Common myeloid progenitor, CD34-positive (primary cell): Measurements from ENCODE around the gene ROR1.

Experiments
- CTCF ChIA-PET: fragments of 350-600 bp; sonication (Branson Sonifier 250); formaldehyde crosslinking; loops from one replicate; lab custom pipeline; 2021; ENCODE audit warnings: antibody characterized with exemption; lab: Charles Lee
- POLR2A ChIA-PET: fragments of 350-600 bp; sonication (Branson Sonifier 250); formaldehyde crosslinking; loops from one replicate; lab custom pipeline; 2021; ENCODE audit warnings: antibody characterized with exemption; lab: Charles Lee
- DNase-seq, 3 donors: peaks; one replicate each; pipeline versions ENCODE4 v3.0.0 to v3.0.0-alpha.2; 2013
- H3K27ac ChIP-seq, 2 experiments: 1 replicate in 1 of 2; 2 replicates in 1 of 2; pipeline ENCODE4 v1.7.0; 2013; ENCODE audit warnings: inconsistent platforms in 2 of 2, low read length in 2 of 2, mild to moderate bottlenecking in 2 of 2, low read depth in 1 of 2, moderate library complexity in 1 of 2; ENCODE audit not compliant: severe bottlenecking in 2 of 2, insufficient read depth in 1 of 2, poor library complexity in 1 of 2
- H3K27me3 ChIP-seq, 5 experiments: replicated peaks in 2 of 5; 1 replicate in 3 of 5; 2 replicates in 2 of 5; pipeline versions ENCODE4 v1.6.1 to v1.7.0; 2013; ENCODE audit warnings: low read length in 4 of 5, mild to moderate bottlenecking in 2 of 5, moderate library complexity in 2 of 5, inconsistent platforms in 1 of 5; ENCODE audit not compliant: insufficient read depth in 5 of 5, control insufficient read depth in 4 of 5
- H3K36me3 ChIP-seq, 4 experiments: 1 replicate in 2 of 4; 2 replicates in 2 of 4; pipeline versions ENCODE4 v1.6.1 to v1.7.0; 2013; ENCODE audit warnings: low read length in 3 of 4, control low read depth in 1 of 4, mild to moderate bottlenecking in 1 of 4; ENCODE audit not compliant: control insufficient read depth in 4 of 4, insufficient read depth in 4 of 4
- H3K4me1 ChIP-seq, 4 experiments: 1 replicate in 3 of 4; 2 replicates in 1 of 4; pipeline versions ENCODE4 v1.6.1 to v1.7.1; 2013; ENCODE audit warnings: low read length in 3 of 4, mild to moderate bottlenecking in 3 of 4, control low read depth in 1 of 4, inconsistent platforms in 1 of 4, moderate library complexity in 1 of 4; ENCODE audit not compliant: control insufficient read depth in 4 of 4, insufficient read depth in 4 of 4; ENCODE audit errors: control extremely low read depth in 1 of 4
- H3K4me3 ChIP-seq, 7 experiments: 1 replicate in 4 of 7; 2 replicates in 3 of 7; pipeline versions ENCODE4 v1.5.1 to v1.7.0; 2013; ENCODE audit warnings: mild to moderate bottlenecking in 7 of 7, low read length in 6 of 7, moderate library complexity in 6 of 7, inconsistent platforms in 2 of 7, low read depth in 2 of 7, control low read depth in 1 of 7; ENCODE audit not compliant: insufficient read depth in 4 of 7, control insufficient read depth in 1 of 7; ENCODE audit errors: extremely low read depth in 1 of 7
- H3K9me3 ChIP-seq, 5 experiments: 1 replicate in 4 of 5; 2 replicates in 1 of 5; pipeline versions ENCODE4 v1.6.1 to v1.7.1; 2013; ENCODE audit warnings: low read length in 4 of 5, mild to moderate bottlenecking in 2 of 5, inconsistent platforms in 1 of 5, low read depth in 1 of 5, moderate library complexity in 1 of 5; ENCODE audit not compliant: control insufficient read depth in 4 of 5, insufficient read depth in 2 of 5; ENCODE audit errors: control extremely low read depth in 1 of 5
- WGBS: methylation state at CpG from one replicate; pipeline ENCODE4 v1.1.5; 2013; ENCODE audit not compliant: insufficient coverage; 5-methylcytosine and 5-hydroxymethylcytosine counted together

ROR1 gene

DNA sequence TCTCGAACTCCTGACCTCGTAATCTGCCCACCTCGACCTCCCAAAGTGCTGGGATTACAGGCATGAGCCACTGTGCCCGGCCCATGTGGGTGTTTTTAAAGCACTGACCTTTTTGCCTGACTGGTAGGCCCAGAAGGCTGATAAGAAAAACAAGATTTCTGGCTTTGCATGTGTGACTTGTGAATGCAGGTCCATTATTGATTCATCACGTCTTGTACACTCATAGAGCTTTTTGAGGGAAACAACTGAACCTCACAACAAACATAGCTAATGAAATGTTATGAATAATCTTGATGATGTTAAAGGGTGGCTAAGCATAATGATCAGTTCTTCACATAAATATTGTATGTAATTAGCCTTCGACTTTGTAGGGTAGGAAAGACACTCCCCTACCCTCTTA lies 288.7 kb downstream of the ROR1 start:
- peaks cover 0 to 7% (median 5%) of the 10 kb centered on the region in 5 experiments for H3K9me3 ChIP-seq
- 98% methylated on average over 5 of the region's 6 CpGs for WGBS
- no peaks in the 10 kb centered on the region for H3K4me1 ChIP-seq
- ChIA-PET POLR2A (no interaction called here), CTCF (no interaction called here)
- H3K4me3 ChIP-seq: no peak overlapping the region
- H3K27ac ChIP-seq: no peak overlapping the region
- H3K27me3 ChIP-seq: no peaks in the 10 kb centered on the region
- H3K36me3 ChIP-seq: no peaks in the 10 kb centered on the region
- DNase-seq: no peak

DNA sequence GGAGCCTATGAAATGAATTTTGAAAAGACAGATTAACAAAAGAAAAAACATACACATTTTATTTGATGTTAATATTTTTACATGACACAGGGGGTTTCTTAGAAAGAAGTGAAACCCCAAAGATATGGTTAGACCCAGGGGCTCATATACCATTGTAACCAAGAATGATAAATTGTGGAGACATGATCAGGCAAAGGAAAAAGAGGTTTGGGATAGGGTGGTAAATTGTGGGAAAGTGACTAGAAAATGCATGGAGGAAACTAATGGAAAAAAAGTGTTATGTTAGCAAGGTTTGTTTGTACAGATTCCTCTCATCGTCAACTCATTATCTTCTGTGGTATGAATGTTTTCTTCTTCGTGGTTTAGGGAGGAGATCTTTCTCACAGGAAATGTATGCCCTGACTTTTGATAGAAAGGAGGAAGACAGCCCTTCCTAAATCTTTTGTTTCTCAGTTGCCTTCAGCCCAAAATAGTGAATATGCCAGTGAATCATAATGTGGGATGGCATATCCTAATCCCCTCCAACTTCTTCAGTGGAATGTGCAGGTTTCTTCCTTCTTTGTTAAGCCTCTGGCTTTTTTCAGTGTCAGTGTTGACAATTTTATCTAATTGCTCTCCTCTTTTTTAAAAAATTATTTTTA lies 289.2 kb downstream of the ROR1 start:
- no peak for DNase-seq
- 29% methylated on average over 1 of the region's 2 CpGs for WGBS
- CTCF ChIA-PET: no interaction called here
- POLR2A ChIA-PET: no interaction called here
- H3K4me3 ChIP-seq: no peak overlapping the region
- no peaks in the 10 kb centered on the region for H3K36me3 ChIP-seq
- no peak overlapping the region for H3K27ac ChIP-seq
- H3K27me3 ChIP-seq: no peaks in the 10 kb centered on the region
- H3K4me1 ChIP-seq: no peaks in the 10 kb centered on the region
- H3K9me3 ChIP-seq: peaks cover 0 to 7% (median 3%) of the 10 kb centered on the region in 5 experiments

DNA sequence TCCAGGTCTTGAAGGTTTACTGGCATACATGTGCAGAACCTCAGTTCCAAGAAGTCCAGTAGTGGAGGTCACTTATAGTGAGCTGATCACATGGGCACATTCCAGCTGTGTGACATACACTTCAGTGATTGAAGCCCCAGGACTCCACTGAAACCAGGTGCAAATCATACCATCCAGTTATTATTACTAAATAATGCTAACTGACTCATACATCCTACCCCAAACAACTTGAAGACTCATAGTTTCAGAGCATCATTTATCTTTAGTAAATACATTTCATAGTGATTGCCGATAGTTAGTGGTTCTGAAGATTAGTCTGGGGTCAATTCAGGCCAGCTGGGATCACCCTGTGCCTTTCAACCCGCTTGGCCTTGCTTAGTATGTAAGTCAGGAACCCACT lies 291.8 kb downstream of the ROR1 start:
- 100% methylated on average over 2 of the region's 2 CpGs for WGBS
- Histone ChIP-seq H3K36me3 (no peaks in the 10 kb centered on the region), H3K4me3 (no peak overlapping the region), H3K9me3 (no peaks in the 10 kb centered on the region), H3K27me3 (no peaks in the 10 kb centered on the region), H3K4me1 (peaks cover 0 to 4% (median under 1%) of the 10 kb centered on the region in 4 experiments), H3K27ac (no peak overlapping the region)
- ChIA-PET POLR2A (no interaction called here), CTCF (interaction anchor here (0.6 kb wide), 1 partner anchor 108 kb away, joined by 3 read pairs; no protein-coding TSS in a partner anchor)
- no peak for DNase-seq

DNA sequence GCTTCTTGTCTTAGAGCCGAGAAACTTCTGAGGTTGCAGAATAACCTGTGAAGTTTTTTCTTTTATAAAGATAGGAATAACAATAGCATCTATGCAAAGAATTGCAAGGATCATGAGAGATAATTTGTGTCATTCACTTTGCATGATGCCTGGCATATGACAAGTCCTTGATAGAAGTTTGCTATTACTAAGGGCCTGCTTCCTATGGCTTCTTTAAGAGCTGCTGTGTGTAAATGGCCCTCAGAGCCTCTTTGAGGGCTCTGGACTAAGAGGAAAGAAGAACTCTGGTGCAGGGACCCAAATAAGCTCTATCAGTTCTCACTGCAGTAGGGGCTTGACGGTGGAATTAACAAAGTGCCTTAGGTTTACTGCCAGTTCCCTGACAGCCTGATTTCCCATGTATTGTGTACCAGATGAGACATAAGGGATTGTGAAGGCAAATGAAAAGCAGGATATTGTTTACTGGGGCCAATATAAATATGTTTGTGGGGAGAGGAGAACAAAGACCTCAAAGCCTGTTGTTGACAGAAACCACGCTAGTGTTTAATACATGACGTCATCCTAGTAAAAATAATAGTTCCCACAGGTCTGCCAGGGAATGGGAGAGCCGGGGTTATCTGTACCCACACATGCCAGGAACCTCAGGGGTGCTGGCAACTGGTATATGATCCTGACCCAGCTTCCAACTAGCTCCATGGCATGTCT lies 298.4 kb downstream of the ROR1 start:
- ChIA-PET POLR2A (no interaction called here), CTCF (no interaction called here)
- Histone ChIP-seq H3K4me1 (peaks cover 0 to 11% (median 6%) of the 10 kb centered on the region in 4 experiments), H3K4me3 (no peak overlapping the region), H3K27me3 (no peaks in the 10 kb centered on the region), H3K27ac (no peak overlapping the region), H3K36me3 (no peaks in the 10 kb centered on the region), H3K9me3 (no peaks in the 10 kb centered on the region)
- WGBS: 97% methylated on average over 4 of the region's 5 CpGs
- DNase-seq: no peak

DNA sequence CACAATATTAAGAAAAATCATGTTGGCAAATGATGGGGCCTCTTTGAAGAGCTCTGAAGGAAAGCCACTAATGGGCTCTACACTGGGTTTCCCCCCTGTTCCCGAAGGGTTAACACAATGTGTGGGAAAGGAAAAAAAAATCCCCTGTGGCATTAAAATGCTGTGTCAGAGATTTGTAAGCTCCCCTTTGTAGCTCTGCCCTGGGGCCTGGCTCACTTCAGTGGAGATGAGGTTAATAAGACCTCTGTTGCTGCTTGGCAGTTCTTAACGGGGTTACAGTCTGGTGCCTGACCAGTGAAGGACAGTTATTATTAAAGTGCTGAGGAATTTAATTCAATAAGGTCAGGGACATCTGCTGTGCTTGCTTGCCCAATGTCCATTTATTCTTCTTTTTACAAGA lies 299.9 kb downstream of the ROR1 start:
- ChIA-PET POLR2A (no interaction called here), CTCF (no interaction called here)
- WGBS: 40% methylated on average over 1 of the region's 2 CpGs
- H3K4me1 ChIP-seq: peaks cover 0 to 11% (median 6%) of the 10 kb centered on the region in 4 experiments
- no peaks in the 10 kb centered on the region for H3K36me3 ChIP-seq
- H3K4me3 ChIP-seq: no peak overlapping the region
- DNase-seq: no peak
- no peaks in the 10 kb centered on the region for H3K27me3 ChIP-seq
- no peaks in the 10 kb centered on the region for H3K9me3 ChIP-seq
- H3K27ac ChIP-seq: no peak overlapping the region

DNA sequence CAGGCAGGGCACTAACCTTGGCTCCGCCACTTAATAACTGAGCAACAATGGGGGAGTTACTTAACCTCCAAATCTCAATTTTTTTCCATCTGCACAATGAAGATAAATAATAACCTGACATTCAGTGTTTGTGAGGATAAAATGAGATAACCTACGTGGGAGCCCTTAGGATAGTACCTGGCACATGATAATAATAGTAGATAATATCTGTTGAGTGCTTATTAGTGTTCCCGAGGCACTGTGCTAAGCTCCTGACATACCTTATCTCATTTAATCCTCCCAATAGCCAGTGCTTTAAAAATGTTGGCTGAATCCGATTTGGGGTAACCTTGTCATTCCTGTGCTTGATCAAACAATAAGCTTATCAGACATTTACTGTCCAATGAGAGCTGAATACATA lies 300.9 kb downstream of the ROR1 start:
- H3K9me3 ChIP-seq: no peaks in the 10 kb centered on the region
- WGBS: 92% methylated on average over 2 of the region's 4 CpGs
- ChIA-PET POLR2A (no interaction called here), CTCF (interaction anchor here (1.4 kb wide), 1 partner anchor 27 kb away, joined by 3 read pairs; no protein-coding TSS in a partner anchor)
- H3K27me3 ChIP-seq: no peaks in the 10 kb centered on the region
- no peaks in the 10 kb centered on the region for H3K36me3 ChIP-seq
- peaks cover 0 to 10% (median 4%) of the 10 kb centered on the region in 4 experiments for H3K4me1 ChIP-seq
- no peak for DNase-seq
- no peak overlapping the region for H3K27ac ChIP-seq
- no peak overlapping the region for H3K4me3 ChIP-seq

DNA sequence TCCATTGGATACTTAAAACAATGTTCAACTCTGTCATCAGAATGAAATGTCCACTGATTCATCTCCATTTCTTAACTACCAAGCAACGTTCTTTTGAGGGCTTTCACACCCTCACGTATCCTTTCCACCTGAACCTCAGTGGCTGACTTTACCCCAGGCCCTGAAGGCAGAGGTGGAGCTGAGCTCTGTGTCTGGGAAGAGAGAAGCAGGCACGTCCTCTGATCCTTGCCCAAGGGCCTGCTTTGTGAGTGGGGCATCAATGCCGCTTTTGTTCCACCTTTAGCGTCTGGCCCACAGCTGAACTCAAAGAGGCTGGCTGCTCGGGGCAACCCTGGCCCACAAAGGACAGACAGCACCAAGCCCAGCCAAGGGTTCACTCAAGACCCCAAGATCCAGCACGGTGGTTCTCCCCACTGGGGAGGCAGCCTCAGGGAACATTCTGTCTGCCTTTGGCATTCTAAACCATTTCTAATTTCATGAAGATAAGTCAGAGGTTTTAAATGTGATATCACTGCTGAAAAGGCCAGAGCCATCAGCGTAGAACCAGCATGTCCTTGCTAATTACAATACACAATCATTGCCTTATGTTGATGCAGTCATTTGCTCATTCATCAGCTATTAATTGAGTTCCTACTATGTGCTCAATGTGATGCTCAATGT lies 303.6 kb downstream of the ROR1 start:
- POLR2A ChIA-PET: no interaction called here
- H3K9me3 ChIP-seq: no peaks in the 10 kb centered on the region
- H3K4me3 ChIP-seq: no peak overlapping the region
- no peaks in the 10 kb centered on the region for H3K27me3 ChIP-seq
- 84% methylated on average over 7 of the region's 8 CpGs for WGBS
- peaks cover 0 to 10% (median 4%) of the 10 kb centered on the region in 4 experiments for H3K4me1 ChIP-seq
- H3K36me3 ChIP-seq: no peaks in the 10 kb centered on the region
- no peak overlapping the region for H3K27ac ChIP-seq
- CTCF ChIA-PET: no interaction called here
- DNase-seq: no peak
